Measurements from ENCODE around the gene ZNF766. TPM values are rescaled to one million over a fixed set of nuclear protein-coding genes. Genes with fewer than 3 reads are reported as not detected.

ZNF766 gene
- total RNA-seq, 1 experiment from 2014 or later: 13.9 TPM

DNA sequence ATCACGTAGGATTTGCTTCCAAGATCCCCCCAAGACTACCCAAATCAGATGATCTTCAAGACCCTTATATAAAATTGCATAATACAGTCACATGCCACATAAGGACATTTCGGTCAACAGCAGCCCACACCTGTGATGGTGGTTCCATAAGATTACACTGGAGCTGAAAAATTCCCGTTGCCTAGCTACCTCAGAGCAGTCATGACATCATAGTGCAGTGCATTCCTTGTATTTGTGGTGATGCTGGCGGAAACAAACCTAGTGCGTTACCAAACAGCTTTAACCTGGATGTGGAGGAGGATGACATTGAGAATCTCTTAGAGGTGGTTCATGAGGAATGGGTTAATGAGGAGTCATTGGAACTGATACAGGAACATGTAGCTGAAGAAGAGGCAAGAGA, 4.8 kb downstream of the ZNF766 start:
- H3K4me3 ChIP-seq (ENCODE audit: low read depth in 2 of 2, low read length in 2 of 2): no peak overlapping the region
- no peak for ATAC-seq
- DNase-seq (ENCODE audit: low read depth, low spot score): no peak
- POLR2A ChIA-PET: interaction anchor here (0.5 kb wide), 1 partner anchor 12 kb away, joined by 4 read pairs; no protein-coding TSS in a partner anchor
- no peaks in the 10 kb centered on the region for H3K4me1 ChIP-seq (ENCODE audit: control insufficient read depth, insufficient read depth, low read length)
- in situ Hi-C loops (cut with HindIII; ENCODE audit: low pct_unique_long_range_greater_than_20kb, low sequenced_read_pairs) (no loop called here), intact Hi-C loops (cut with micrococcal nuclease; ENCODE audit: unreplicated experiment) (no loop called here)
- CTCF ChIA-PET: interaction anchor here (0.8 kb wide), 1 partner anchor 1716 kb away, joined by 3 read pairs; no protein-coding TSS in a partner anchor
- peaks cover 4% of the 10 kb centered on the region; the same call in 1 of the 2 replicates for H3K36me3 ChIP-seq (ENCODE audit: control insufficient read depth, insufficient read depth, low read length)
- TF ChIP-seq, protein P1, sequence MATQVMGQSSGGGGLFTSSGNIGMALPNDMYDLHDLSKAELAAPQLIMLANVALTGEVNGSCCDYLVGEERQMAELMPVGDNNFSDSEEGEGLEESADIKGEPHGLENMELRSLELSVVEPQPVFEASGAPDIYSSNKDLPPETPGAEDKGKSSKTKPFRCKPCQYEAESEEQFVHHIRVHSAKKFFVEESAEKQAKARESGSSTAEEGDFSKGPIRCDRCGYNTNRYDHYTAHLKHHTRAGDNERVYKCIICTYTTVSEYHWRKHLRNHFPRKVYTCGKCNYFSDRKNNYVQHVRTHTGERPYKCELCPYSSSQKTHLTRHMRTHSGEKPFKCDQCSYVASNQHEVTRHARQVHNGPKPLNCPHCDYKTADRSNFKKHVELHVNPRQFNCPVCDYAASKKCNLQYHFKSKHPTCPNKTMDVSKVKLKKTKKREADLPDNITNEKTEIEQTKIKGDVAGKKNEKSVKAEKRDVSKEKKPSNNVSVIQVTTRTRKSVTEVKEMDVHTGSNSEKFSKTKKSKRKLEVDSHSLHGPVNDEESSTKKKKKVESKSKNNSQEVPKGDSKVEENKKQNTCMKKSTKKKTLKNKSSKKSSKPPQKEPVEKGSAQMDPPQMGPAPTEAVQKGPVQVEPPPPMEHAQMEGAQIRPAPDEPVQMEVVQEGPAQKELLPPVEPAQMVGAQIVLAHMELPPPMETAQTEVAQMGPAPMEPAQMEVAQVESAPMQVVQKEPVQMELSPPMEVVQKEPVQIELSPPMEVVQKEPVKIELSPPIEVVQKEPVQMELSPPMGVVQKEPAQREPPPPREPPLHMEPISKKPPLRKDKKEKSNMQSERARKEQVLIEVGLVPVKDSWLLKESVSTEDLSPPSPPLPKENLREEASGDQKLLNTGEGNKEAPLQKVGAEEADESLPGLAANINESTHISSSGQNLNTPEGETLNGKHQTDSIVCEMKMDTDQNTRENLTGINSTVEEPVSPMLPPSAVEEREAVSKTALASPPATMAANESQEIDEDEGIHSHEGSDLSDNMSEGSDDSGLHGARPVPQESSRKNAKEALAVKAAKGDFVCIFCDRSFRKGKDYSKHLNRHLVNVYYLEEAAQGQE (IDR thresholded peaks at IDR 0.05; ENCODE audit: insufficient read depth in 1 of 2, low read depth in 2 of 2, low read length in 1 of 2): no peak
- TF ChIP-seq, protein P2, sequence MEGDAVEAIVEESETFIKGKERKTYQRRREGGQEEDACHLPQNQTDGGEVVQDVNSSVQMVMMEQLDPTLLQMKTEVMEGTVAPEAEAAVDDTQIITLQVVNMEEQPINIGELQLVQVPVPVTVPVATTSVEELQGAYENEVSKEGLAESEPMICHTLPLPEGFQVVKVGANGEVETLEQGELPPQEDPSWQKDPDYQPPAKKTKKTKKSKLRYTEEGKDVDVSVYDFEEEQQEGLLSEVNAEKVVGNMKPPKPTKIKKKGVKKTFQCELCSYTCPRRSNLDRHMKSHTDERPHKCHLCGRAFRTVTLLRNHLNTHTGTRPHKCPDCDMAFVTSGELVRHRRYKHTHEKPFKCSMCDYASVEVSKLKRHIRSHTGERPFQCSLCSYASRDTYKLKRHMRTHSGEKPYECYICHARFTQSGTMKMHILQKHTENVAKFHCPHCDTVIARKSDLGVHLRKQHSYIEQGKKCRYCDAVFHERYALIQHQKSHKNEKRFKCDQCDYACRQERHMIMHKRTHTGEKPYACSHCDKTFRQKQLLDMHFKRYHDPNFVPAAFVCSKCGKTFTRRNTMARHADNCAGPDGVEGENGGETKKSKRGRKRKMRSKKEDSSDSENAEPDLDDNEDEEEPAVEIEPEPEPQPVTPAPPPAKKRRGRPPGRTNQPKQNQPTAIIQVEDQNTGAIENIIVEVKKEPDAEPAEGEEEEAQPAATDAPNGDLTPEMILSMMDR (IDR thresholded peaks at IDR 0.05): no peak
- TF ChIP-seq SIN3A (IDR thresholded peaks at IDR 0.05; ENCODE audit: borderline replicate concordance, insufficient read depth, low read depth, low read length) (no peak), TCF7L2 (IDR thresholded peaks at IDR 0.05; ENCODE audit: low read depth, low read length) (no peak), POLR2AphosphoS5 (IDR thresholded peaks at IDR 0.05; ENCODE audit: low read depth, low read length) (no peak)
- H3K27me3 ChIP-seq (ENCODE audit: control insufficient read depth, insufficient read depth, low read length): no peaks in the 10 kb centered on the region
- no peak overlapping the region for H3K27ac ChIP-seq (ENCODE audit: low read length)
- no peaks in the 10 kb centered on the region; the same call in 1 of the 2 replicates for H3K9me3 ChIP-seq (ENCODE audit: control insufficient read depth, insufficient read depth, low read depth, low read length)
- no TSS peak for BruUV-seq (replicated peaks)

DNA sequence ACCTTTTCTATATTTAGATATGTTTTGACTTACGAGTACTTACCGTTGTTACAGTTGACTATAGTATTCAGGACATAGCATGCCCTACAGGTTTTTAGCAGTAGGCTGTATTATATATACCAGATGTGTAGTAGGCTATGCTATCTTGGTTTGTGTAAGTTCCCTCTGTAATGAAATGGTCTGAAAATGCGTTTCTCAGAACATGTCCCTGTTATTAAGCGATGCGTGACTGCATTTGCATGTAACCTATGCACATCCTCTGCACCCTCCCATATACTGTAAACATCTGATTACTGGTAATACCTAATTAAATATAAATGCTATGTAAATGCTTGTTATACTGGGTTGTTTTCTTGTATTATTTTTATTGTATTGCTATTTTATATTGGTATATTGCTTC, 6.6 kb downstream of the ZNF766 start:
- Histone ChIP-seq H3K4me1 (ENCODE audit: control insufficient read depth, insufficient read depth, low read length) (no peaks in the 10 kb centered on the region), H3K4me3 (ENCODE audit: low read depth in 2 of 2, low read length in 2 of 2) (no peak overlapping the region), H3K36me3 (ENCODE audit: control insufficient read depth, insufficient read depth, low read length) (no peaks in the 10 kb centered on the region), H3K27me3 (ENCODE audit: control insufficient read depth, insufficient read depth, low read length) (no peaks in the 10 kb centered on the region), H3K27ac (ENCODE audit: low read length) (no peak overlapping the region), H3K9me3 (ENCODE audit: control insufficient read depth, insufficient read depth, low read depth, low read length) (no peaks in the 10 kb centered on the region; the same call in 1 of the 2 replicates)
- POLR2A ChIA-PET: no interaction called here
- DNase-seq (ENCODE audit: low read depth, low spot score): no peak
- ATAC-seq: no peak
- BruUV-seq (replicated peaks): no TSS peak
- CTCF ChIA-PET: no interaction called here
- in situ Hi-C loops (cut with HindIII; ENCODE audit: low pct_unique_long_range_greater_than_20kb, low sequenced_read_pairs) (no loop called here), intact Hi-C loops (cut with micrococcal nuclease; ENCODE audit: unreplicated experiment) (no loop called here)
- TF ChIP-seq, protein P2 (IDR thresholded peaks at IDR 0.05): no peak
- no peak for TF ChIP-seq POLR2AphosphoS5 (IDR thresholded peaks at IDR 0.05; ENCODE audit: low read depth, low read length)
- TF ChIP-seq, protein P1 (IDR thresholded peaks at IDR 0.05; ENCODE audit: insufficient read depth in 1 of 2, low read depth in 2 of 2, low read length in 1 of 2): no peak
- no peak for TF ChIP-seq SIN3A (IDR thresholded peaks at IDR 0.05; ENCODE audit: borderline replicate concordance, insufficient read depth, low read depth, low read length)
- no peak for TF ChIP-seq TCF7L2 (IDR thresholded peaks at IDR 0.05; ENCODE audit: low read depth, low read length)
